ENCODE measurements around the gene PCP4L1.

PCP4L1 gene

DNA sequence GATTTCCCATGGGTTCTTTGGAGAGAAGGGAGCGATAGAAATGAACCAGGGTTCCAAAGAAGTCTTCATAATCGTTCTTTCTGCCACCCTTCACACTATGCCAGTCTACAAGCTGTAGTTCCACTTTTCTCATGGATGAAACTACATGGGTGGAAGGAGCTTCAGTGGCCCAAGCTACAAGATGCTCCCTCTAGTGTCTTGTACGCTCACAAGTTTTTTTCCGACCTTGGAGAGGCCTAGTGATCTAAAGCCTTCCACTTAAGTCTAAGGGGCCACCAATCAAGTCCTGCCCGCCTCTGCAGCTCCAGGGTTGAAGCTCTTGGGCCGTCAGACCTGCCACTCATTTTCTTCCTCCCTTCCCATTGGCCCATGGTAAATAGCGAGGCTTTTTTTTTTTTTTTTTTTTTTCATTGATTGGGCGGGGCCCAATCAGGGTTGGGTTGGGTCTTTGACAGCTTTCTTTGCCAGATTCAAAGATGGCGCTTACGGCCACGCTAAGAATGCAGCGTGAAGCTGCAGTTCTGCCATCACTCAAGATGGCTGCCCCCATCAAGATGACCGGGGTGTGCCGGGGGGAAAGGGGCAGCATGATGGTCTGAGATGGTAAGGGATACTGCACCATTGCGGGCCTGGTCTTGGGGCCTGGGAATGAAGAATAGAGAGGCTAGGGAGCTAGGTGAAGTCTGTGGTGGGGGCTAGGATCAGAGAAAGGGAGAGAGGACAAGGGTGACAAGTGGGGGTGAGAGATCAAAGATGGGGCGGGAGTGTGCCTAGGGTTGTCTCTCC lies 32.8 kb upstream of the PCP4L1 start, which contains the start of gene TOMM40L (continued):
- TF ChIP-seq, protein P1, sequence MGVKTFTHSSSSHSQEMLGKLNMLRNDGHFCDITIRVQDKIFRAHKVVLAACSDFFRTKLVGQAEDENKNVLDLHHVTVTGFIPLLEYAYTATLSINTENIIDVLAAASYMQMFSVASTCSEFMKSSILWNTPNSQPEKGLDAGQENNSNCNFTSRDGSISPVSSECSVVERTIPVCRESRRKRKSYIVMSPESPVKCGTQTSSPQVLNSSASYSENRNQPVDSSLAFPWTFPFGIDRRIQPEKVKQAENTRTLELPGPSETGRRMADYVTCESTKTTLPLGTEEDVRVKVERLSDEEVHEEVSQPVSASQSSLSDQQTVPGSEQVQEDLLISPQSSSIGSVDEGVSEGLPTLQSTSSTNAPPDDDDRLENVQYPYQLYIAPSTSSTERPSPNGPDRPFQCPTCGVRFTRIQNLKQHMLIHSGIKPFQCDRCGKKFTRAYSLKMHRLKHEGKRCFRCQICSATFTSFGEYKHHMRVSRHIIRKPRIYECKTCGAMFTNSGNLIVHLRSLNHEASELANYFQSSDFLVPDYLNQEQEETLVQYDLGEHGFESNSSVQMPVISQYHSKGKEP (tag by site-specific recombination; IDR thresholded peaks at IDR 0.05), result no peak
- peak; percentile 47 for TF ChIP-seq SCRT2 (tag by site-specific recombination; IDR thresholded peaks at IDR 0.05)
- peak; percentile 58; the same call in 1 of the 2 replicates for TF ChIP-seq GLIS2 (tag by site-specific recombination; IDR thresholded peaks at IDR 0.05)
- TF ChIP-seq, protein P2, sequence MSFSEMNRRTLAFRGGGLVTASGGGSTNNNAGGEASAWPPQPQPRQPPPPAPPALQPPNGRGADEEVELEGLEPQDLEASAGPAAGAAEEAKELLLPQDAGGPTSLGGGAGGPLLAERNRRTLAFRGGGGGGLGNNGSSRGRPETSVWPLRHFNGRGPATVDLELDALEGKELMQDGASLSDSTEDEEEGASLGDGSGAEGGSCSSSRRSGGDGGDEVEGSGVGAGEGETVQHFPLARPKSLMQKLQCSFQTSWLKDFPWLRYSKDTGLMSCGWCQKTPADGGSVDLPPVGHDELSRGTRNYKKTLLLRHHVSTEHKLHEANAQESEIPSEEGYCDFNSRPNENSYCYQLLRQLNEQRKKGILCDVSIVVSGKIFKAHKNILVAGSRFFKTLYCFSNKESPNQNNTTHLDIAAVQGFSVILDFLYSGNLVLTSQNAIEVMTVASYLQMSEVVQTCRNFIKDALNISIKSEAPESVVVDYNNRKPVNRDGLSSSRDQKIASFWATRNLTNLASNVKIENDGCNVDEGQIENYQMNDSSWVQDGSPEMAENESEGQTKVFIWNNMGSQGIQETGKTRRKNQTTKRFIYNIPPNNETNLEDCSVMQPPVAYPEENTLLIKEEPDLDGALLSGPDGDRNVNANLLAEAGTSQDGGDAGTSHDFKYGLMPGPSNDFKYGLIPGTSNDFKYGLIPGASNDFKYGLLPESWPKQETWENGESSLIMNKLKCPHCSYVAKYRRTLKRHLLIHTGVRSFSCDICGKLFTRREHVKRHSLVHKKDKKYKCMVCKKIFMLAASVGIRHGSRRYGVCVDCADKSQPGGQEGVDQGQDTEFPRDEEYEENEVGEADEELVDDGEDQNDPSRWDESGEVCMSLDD (tag by site-specific recombination; IDR thresholded peaks at IDR 0.05), result peak; percentile 90
- TF ChIP-seq TRIM28 (IDR thresholded peaks at IDR 0.05; ENCODE audit: borderline replicate concordance, low read length), result peak; percentile 81; the same call in 1 of the 2 replicates
- TF ChIP-seq, protein P3, sequence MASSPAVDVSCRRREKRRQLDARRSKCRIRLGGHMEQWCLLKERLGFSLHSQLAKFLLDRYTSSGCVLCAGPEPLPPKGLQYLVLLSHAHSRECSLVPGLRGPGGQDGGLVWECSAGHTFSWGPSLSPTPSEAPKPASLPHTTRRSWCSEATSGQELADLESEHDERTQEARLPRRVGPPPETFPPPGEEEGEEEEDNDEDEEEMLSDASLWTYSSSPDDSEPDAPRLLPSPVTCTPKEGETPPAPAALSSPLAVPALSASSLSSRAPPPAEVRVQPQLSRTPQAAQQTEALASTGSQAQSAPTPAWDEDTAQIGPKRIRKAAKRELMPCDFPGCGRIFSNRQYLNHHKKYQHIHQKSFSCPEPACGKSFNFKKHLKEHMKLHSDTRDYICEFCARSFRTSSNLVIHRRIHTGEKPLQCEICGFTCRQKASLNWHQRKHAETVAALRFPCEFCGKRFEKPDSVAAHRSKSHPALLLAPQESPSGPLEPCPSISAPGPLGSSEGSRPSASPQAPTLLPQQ (tag by site-specific recombination; IDR thresholded peaks at IDR 0.05), result peak; percentile 31; the same call in 1 of the 2 replicates
- TF ChIP-seq ZNF558 (tag by site-specific recombination; IDR thresholded peaks at IDR 0.05), result 0 out of 2 replicates have a peak, but pooled peaks have one; percentile 46
- TF ChIP-seq ZFP69B (tag by site-specific recombination; IDR thresholded peaks at IDR 0.05), result peak; percentile 76; the same call in 1 of the 2 replicates
- TF ChIP-seq ZBTB7A (tag by site-specific recombination; IDR thresholded peaks at IDR 0.05; ENCODE audit: low read depth), result peak; percentile 51; the same call in 1 of the 2 replicates
- peak; percentile 99 for TF ChIP-seq YY1 (tag by site-specific recombination; IDR thresholded peaks at IDR 0.05)
- no peak for TF ChIP-seq HOXA7 (CRISPR knock-in tag; IDR thresholded peaks at IDR 0.05; ENCODE audit: borderline replicate concordance)
- TF ChIP-seq ZNF146 (tag by site-specific recombination; IDR thresholded peaks at IDR 0.05), result no peak
- peak; percentile 10; the same call in 1 of the 2 replicates for TF ChIP-seq ZSCAN30 (tag by site-specific recombination; IDR thresholded peaks at IDR 0.05)
- peak; percentile 78 for TF ChIP-seq KLF1 (tag by site-specific recombination; IDR thresholded peaks at IDR 0.05)
- peak; percentile 45 for TF ChIP-seq ZBTB8A (tag by site-specific recombination; IDR thresholded peaks at IDR 0.05)
- TF ChIP-seq, protein P4, sequence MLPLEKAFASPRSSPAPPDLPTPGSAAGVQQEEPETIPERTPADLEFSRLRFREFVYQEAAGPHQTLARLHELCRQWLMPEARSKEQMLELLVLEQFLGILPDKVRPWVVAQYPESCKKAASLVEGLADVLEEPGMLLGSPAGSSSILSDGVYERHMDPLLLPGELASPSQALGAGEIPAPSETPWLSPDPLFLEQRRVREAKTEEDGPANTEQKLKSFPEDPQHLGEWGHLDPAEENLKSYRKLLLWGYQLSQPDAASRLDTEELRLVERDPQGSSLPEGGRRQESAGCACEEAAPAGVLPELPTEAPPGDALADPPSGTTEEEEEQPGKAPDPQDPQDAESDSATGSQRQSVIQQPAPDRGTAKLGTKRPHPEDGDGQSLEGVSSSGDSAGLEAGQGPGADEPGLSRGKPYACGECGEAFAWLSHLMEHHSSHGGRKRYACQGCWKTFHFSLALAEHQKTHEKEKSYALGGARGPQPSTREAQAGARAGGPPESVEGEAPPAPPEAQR (tag by site-specific recombination; IDR thresholded peaks at IDR 0.05), result peak; percentile 62; the same call in 1 of the 2 replicates
- TF ChIP-seq ZFHX2 (tag by site-specific recombination; conservative IDR thresholded peaks at IDR 0.05), result 0 out of 2 replicates have a peak, but pooled peaks have one; percentile 20
- TF ChIP-seq ZBTB48 (tag by site-specific recombination; IDR thresholded peaks at IDR 0.05), result peak; percentile 88
- TF ChIP-seq, protein P5, sequence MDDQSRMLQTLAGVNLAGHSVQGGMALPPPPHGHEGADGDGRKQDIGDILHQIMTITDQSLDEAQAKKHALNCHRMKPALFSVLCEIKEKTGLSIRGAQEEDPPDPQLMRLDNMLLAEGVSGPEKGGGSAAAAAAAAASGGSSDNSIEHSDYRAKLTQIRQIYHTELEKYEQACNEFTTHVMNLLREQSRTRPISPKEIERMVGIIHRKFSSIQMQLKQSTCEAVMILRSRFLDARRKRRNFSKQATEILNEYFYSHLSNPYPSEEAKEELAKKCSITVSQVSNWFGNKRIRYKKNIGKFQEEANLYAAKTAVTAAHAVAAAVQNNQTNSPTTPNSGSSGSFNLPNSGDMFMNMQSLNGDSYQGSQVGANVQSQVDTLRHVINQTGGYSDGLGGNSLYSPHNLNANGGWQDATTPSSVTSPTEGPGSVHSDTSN (CRISPR knock-in tag; IDR thresholded peaks at IDR 0.05), result peak; percentile 85; the same call in 1 of the 2 replicates
- TF ChIP-seq ZSCAN23 (tag by site-specific recombination; IDR thresholded peaks at IDR 0.05), result 0 out of 2 replicates have a peak, but pooled peaks have one; percentile 54
- TF ChIP-seq, protein P6, sequence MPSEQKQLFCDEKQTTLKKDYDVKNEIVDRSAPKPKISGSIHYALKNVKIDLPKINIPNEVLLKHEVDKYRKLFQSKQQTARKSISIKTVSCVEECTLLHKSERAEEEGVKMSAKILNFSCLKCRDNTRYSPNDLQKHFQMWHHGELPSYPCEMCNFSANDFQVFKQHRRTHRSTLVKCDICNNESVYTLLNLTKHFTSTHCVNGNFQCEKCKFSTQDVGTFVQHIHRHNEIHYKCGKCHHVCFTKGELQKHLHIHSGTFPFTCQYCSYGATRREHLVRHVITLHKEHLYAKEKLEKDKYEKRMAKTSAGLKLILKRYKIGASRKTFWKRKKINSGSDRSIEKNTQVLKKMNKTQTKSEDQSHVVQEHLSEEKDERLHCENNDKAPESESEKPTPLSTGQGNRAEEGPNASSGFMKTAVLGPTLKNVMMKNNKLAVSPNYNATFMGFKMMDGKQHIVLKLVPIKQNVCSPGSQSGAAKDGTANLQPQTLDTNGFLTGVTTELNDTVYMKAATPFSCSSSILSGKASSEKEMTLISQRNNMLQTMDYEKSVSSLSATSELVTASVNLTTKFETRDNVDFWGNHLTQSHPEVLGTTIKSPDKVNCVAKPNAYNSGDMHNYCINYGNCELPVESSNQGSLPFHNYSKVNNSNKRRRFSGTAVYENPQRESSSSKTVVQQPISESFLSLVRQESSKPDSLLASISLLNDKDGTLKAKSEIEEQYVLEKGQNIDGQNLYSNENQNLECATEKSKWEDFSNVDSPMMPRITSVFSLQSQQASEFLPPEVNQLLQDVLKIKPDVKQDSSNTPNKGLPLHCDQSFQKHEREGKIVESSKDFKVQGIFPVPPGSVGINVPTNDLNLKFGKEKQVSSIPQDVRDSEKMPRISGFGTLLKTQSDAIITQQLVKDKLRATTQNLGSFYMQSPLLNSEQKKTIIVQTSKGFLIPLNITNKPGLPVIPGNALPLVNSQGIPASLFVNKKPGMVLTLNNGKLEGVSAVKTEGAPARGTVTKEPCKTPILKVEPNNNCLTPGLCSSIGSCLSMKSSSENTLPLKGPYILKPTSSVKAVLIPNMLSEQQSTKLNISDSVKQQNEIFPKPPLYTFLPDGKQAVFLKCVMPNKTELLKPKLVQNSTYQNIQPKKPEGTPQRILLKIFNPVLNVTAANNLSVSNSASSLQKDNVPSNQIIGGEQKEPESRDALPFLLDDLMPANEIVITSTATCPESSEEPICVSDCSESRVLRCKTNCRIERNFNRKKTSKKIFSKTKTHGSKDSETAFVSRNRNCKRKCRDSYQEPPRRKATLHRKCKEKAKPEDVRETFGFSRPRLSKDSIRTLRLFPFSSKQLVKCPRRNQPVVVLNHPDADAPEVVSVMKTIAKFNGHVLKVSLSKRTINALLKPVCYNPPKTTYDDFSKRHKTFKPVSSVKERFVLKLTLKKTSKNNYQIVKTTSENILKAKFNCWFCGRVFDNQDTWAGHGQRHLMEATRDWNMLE (tag by site-specific recombination; conservative IDR thresholded peaks at IDR 0.05; ENCODE audit: low read depth), result peak; percentile 47; the same call in 1 of the 2 replicates
- 0 out of 2 replicates have a peak, but pooled peaks have one; percentile 6 for TF ChIP-seq ZEB2 (tag by site-specific recombination; IDR thresholded peaks at IDR 0.05)
- TF ChIP-seq KLF16 (tag by site-specific recombination; IDR thresholded peaks at IDR 0.05), result peak; percentile 82; the same call in 1 of the 2 replicates

Data from HEK293 (cell line).